HG02970 (cell line): ENCODE measurements around the gene WASL.
"Not testable (repeated sequence)": the region's sequence is repeated elsewhere in the genome, so short reads cannot be mapped to it uniquely, and the experiment has no call there.

Experiments
- ATAC-seq: cut with Tn5 transposase; IDR thresholded peaks from one replicate; pipeline ENCODE4 v1.9.1; 2021; ENCODE audit warnings: mild to moderate bottlenecking, moderate library complexity, moderate number of reproducible peaks; ENCODE audit not compliant: unreplicated experiment, low FRiP score

The WASL gene

DNA sequence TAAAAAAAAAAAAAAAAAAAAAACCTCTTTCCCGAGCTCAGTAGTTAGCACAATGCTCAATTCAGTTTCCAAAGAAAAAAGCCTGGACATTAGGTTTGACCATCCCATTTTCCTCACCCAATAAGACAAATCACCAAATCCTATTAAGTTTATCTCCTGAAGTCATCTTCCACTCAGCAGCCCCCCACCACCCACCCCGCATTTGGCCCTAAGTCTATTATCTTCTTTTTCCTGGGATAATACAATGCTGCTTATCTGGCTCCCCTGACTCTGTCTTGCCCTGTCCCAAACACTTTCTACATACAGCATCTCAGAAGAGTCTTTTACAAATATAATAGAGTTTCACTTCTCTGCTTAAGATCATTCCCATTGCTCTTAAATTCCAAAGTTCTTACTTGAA, 110.9 kb downstream of the WASL start:
- ATAC-seq = no peak

DNA sequence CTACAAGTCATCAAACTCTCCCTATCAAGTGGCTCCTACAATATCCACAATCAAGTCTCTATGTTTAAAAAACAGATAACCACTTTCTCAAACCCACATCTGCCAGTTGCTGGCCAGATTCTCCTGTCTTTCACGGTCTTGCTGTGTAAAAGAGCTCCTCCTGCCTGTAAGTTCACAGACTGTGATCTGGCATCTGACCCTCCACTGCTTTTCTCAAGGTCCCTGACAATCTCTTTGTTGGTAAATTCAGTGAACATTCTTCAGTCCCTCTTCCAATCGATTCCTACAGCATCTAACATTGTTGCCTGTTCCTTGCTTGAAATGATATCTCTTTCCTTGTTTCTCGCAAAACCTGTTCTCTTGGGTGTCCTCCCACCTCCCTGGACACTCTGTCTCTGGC, 111.6 kb downstream of the WASL start:
- no peak for ATAC-seq

DNA sequence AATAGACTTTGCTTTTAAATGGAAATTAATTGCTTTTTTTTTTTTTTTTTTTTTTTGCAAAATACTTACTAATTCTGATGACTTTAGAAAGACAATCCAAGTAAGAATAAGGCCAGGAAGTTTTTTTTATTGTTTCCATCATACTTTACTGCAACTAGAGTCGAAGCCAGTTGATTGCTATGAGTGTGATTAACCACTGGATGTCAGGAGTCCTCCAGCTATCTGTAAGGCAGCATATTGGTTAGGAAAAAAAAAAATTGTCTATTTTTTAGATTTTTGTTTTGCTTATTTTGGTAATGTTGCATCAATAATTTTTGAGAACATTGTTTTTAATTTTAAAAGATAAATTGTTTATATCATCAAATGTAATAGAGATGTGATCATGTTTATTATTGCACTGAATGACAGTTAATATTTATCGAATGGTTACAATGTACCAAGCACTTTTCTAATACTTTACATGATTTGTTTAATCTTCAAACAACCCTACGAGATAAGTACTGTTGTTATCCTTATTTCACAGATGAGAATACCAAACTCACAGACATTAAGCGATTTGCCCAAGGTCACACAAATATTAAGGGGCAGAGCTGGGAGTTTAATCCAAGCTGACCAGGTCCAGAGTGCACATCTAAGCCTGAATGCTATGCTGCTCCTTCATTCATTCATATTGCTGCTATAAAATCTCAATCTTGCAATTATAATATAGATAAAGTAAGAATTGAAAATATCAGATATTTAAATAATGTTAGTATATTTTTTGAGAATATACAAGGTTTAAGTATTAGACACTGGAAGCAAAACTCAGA, 113.0 kb downstream of the WASL start:
- no peak for ATAC-seq

DNA sequence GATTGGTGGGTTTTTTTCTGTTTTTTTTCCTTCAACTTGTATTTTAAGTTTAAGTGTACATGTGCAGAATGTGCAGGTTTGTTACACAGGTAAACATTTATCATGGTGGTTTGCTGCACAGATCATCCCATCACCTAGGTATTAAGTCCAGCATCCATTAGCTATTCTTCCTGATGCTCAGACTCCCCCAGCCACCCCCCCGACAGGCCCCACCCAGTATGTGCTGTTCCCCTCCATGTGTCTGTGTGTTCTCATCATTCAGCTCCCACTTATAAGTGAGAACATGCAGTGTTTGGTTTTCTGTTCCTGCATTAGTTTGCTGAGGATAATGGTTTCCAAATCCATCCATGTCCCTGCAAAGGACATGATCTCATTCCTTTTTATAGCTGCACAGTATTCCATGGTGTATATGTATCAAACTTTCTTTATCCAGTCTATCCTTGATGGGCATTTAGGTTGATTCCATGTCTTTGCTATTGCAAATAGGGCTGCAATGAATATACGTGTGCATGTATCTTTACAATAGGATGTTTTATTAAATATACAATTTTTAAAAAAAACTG, 114.7 kb downstream of the WASL start:
- ATAC-seq = not testable (repeated sequence)

DNA sequence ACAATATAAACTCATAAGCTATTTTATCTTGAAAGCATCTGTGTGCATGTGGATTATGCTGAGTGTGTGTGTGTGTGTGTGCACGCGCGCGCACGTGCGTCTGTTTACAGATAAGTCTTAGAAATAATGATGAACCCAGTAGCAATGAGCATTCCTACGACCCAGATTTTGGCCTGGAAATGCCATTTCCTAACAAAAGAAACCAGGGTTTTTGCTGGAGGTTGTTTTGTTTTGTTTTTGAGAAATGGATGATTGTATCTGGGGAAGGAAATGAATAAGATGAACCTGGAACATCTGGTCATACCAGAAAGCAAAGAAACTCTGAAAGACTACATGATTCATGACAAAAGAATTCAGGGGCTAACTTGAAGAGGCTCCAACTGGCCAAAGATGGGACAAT, 115.2 kb downstream of the WASL start:
- ATAC-seq = no peak

DNA sequence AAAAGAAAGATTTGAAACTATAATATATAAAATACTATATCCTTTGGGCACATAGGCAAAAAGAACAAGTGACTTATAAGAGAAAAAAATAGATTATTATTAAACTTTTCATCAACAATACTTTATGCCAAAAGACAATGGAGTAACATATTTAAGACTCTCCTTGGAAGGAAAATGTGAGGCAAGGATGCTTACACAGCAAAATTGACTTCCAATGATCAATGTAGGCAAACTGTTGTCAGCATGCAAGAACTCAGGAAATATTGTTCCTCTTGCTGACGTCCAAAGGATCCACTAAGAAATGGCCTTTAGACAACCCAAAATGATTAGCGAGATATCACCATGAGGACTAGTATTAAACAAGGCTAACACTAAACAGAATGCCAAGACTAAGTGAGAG, 116.0 kb downstream of the WASL start:
- no peak for ATAC-seq
